Adrenal gland (tissue), 12 donors: ENCODE results near the gene PCGF2. TPM values are rescaled to one million over a fixed set of nuclear protein-coding genes. Genes with fewer than 3 reads are reported as not detected.

Experiments
- DNase-seq, 7 donors: peaks; one replicate each; pipeline ENCODE4 v3.0.0-alpha.2; 2019 to 2020
- H3K27ac ChIP-seq, 5 donors: fragments of 200-600 bp; sonication (generic) in 4 of 5; 1 replicate in 3 of 5; 2 replicates in 2 of 5; pipeline versions ENCODE4 v1.5.1 to v1.8.0; 2016 to 2020; ENCODE audit warnings: mild to moderate bottlenecking in 1 of 5
- H3K27me3 ChIP-seq: fragments of 200-600 bp; 2 replicates; pipeline ENCODE4 v1.8.0; 2021
- H3K36me3 ChIP-seq, 2 donors: fragments of 200-600 bp; replicated peaks in 1 of 2; 1 replicate in 1 of 2; 2 replicates in 1 of 2; pipeline versions ENCODE4 v1.5.1 to v1.8.0; 2018 to 2022
- H3K4me1 ChIP-seq, 2 donors: fragments of 200-600 bp; replicated peaks in 1 of 2; 1 replicate in 1 of 2; 2 replicates in 1 of 2; pipeline versions ENCODE4 v1.5.1 to v1.8.0; 2018 to 2021
- H3K4me3 ChIP-seq, 4 donors: fragments of 200-600 bp; sonication (generic) in 3 of 4; one replicate each; pipeline ENCODE4 v1.5.1; 2016 to 2018
- H3K9me3 ChIP-seq, 3 donors: fragments of 200-600 bp; sonication (generic) in 1 of 3; replicated peaks in 1 of 3; 1 replicate in 2 of 3; 2 replicates in 1 of 3; pipeline versions ENCODE4 v1.5.1 to v1.8.0; 2016 to 2021
- POLR2A ChIP-seq, 2 donors: fragments of 450-650 bp; IDR thresholded peaks; one replicate each; pipeline ENCODE4 v1.6.1; 2017; ENCODE audit warnings: antibody characterized with exemption in 2 of 2, mild to moderate bottlenecking in 2 of 2, moderate library complexity in 1 of 2
- WGBS, 4 donors: extraction: QIAGEN DNeasy Blood & Tissue Kit in 2 of 4; methylation state at CpG; one replicate each; pipeline versions ENCODE4 v1.1.5 to v1.1.7; 2013 to 2017; 5-methylcytosine and 5-hydroxymethylcytosine counted together
- intact Hi-C, 2 donors: fragments of 100-400 bp; cut with DNase I; formaldehyde crosslinking; loops; one replicate each; pipeline versions ENCODE4 v1.14.1 to v1.15.0; 2022 to 2023
- polyA plus RNA-seq, 3 donors: library from polyadenylated mRNA; stranded (reverse); fragments of 200-250 nt in 2 of 3; fragments of 350-450 nt in 1 of 3; fragmentation: Illumina TruSeq in 1 of 3; extraction: RNeasy Lipid Tissue Mini Kit (QIAGEN cat#74804) in 1 of 3; gene quantifications; one replicate each; pipeline ENCODE4 v1.2.3, GENCODE V29; 2013 to 2014
- total RNA-seq, 9 donors: library from RNA; depleted of rRNA in 4 of 9; stranded (reverse); fragments of >200 nt in 4 of 9; fragments of 120-200 nt in 1 of 9; fragmentation: NEBNext Ultra II Directional in 1 of 9; extraction: Animal tissue kit (Norgen Biotek cat#: 25700) in 1 of 9; gene quantifications; one replicate each; pipeline versions ENCODE4 v1.1.0 to v1.2.4, GENCODE V29; 2013 to 2023
- TF ChIP-seq, protein P1 (sequence below), 6 experiments: fragments of 450-650 bp in 4 of 6; fragments of 200-600 bp in 2 of 6; sonication (generic) in 1 of 6; IDR thresholded peaks; 1 replicate in 5 of 6; 2 replicates in 1 of 6; pipeline versions ENCODE4 v1.5.1 to v1.8.0; 2016 to 2021; ENCODE audit warnings: antibody characterized with exemption in 6 of 6, mild to moderate bottlenecking in 2 of 6, moderate library complexity in 1 of 6
- donor health status: healthy with polysubstance abuse.
- donor health status: Bipolar disorder and iron deficiency.
- donor health status: DM: yes; HTN: yes; CAD: no.
- donor health status: DM: no; HTN: no; CAD: no.
- donor health status: DM: no; HTN: no; CAD: no.
- donor health status: DM: yes; HTN: yes; CAD: no.

PCGF2 gene
- total and polyA plus RNA-seq, 12 donors: 7.4 to 233 (median 38.9) TPM

DNA sequence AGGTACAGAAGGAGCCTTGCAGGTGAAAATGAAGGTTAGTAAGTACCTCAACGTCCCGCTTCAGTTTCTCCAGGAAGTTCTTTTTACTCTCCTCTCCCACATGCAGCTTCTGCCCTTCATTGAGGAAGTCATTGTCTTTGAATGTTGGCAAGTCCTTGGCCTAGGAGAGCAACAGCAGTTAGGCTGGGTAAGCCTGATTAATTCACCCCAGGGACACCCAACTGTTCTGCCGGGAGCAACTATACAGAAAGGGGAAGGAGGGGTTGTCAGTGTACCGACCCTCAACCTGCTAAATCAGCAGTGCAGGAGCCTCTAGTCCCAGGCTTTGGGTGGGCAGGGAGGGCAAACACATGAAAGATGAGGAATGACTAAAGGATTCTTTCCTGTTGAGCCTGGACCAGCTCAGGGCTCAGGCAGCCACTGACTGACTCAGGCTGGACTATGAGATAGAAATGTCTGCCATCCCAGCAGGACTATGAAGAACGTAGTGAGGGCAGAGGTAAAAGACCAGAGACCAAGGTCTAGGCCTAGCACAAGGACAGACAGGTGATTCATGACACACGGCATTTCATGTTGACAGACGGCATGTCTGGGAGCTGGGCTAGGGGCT lies 29.6 kb upstream of the PCGF2 start:
- Histone ChIP-seq H3K4me1 (no peaks in the 10 kb centered on the region), H3K36me3 (peaks cover 0 to 100% of the 10 kb centered on the region in 2 donors), H3K4me3 (no peak overlapping the region), H3K27ac (no peak overlapping the region), H3K27me3 (no peaks in the 10 kb centered on the region), H3K9me3 (no peaks in the 10 kb centered on the region)
- TF ChIP-seq, protein P1, sequence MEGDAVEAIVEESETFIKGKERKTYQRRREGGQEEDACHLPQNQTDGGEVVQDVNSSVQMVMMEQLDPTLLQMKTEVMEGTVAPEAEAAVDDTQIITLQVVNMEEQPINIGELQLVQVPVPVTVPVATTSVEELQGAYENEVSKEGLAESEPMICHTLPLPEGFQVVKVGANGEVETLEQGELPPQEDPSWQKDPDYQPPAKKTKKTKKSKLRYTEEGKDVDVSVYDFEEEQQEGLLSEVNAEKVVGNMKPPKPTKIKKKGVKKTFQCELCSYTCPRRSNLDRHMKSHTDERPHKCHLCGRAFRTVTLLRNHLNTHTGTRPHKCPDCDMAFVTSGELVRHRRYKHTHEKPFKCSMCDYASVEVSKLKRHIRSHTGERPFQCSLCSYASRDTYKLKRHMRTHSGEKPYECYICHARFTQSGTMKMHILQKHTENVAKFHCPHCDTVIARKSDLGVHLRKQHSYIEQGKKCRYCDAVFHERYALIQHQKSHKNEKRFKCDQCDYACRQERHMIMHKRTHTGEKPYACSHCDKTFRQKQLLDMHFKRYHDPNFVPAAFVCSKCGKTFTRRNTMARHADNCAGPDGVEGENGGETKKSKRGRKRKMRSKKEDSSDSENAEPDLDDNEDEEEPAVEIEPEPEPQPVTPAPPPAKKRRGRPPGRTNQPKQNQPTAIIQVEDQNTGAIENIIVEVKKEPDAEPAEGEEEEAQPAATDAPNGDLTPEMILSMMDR (IDR thresholded peaks at IDR 0.05): no peak
- no peak for TF ChIP-seq POLR2A (IDR thresholded peaks at IDR 0.05)
- intact Hi-C loops: no loop called here
- DNase-seq: no peak
- WGBS, 4 donors: 57 to 63% (median 62%) methylated on average over 7 of the region's 7 CpGs

DNA sequence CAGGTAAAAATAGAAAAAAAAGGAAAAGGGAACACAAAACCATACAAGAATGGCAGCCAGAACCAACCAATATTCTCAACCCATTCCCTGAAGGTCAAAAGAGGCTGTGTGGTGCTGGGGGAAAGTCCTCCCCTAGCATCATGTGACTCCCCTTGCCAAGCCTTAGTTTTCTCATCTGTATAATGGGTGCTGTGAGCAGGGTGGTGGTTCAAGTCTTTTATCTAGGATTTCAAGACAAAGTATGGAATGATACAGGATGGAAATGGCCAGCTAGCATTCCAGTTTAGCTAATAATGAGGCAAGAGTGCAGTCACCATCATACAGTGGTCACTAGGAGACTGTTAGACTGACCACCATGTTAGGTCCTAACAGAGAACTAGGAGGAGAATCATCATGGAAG lies 25.1 kb upstream of the PCGF2 start:
- intact Hi-C loops: no loop called here
- Histone ChIP-seq H3K4me3 (no peak overlapping the region), H3K36me3 (peaks cover 0 to 86% of the 10 kb centered on the region in 2 donors), H3K4me1 (peaks cover 0 to 7% of the 10 kb centered on the region in 2 donors), H3K9me3 (no peaks in the 10 kb centered on the region), H3K27ac (no peak overlapping the region), H3K27me3 (no peaks in the 10 kb centered on the region)
- DNase-seq: no peak
- TF ChIP-seq POLR2A (IDR thresholded peaks at IDR 0.05): no peak
- TF ChIP-seq, protein P1 (IDR thresholded peaks at IDR 0.05): no peak

DNA sequence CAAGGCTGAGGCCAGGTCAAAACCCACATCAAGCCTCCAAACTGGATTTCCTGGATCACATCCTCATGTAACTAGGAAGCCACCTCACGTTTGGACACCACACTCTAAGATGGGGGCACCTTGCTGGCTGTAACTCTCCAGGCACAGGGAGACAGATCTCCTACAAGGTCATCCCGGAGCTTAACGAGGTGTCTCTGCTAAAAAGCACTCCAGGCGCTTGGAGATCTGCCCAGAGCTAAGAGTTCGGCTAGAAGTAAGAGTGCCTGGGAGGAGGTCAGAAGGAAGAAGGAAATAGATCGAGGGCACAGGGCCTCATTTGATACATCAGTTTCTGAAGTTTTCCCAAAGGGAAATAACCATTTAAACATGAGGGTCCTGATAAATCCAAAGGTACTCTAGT lies 20.3 kb upstream of the PCGF2 start:
- no peaks in the 10 kb centered on the region for H3K9me3 ChIP-seq
- H3K27me3 ChIP-seq: no peaks in the 10 kb centered on the region
- 14 to 42% (median 37%) methylated on average over 4 to 6 of the region's 6 CpGs for WGBS, 4 donors
- peak in 6 of 7 donors; percentile 45 to 75 (median 62) for DNase-seq
- intact Hi-C loops: no loop called here
- peaks cover 21 to 26% of the 10 kb centered on the region in 2 donors for H3K4me1 ChIP-seq
- no peak overlapping the region for H3K4me3 ChIP-seq
- TF ChIP-seq POLR2A (IDR thresholded peaks at IDR 0.05): no peak
- TF ChIP-seq, protein P1 (IDR thresholded peaks at IDR 0.05): no peak
- H3K36me3 ChIP-seq: peaks cover 0 to 71% of the 10 kb centered on the region in 2 donors
- peak overlapping the region in 4 of 5 donors; percentile 6 to 63 (median 42) for H3K27ac ChIP-seq

DNA sequence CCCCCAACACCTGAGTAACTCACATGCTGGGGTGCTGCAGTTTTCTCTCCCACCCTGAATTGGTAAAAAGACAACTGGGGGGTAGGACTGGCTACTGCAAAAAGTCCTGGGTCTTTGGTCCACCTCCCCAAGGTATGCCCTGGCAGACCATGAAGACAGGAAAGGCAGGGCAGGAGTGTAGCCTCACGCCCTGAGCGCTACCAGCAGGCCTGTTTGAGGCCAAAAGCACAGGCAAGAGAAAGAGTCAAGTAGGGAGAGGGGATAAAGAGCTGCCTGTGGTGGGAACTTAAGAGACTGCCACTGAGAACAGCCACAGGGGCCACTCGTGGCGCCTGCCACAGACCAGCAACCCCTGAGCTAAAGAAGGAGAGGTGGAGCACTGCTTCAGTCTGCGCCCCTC lies 18.2 kb upstream of the PCGF2 start:
- Histone ChIP-seq H3K9me3 (no peaks in the 10 kb centered on the region), H3K4me3 (no peak overlapping the region), H3K27me3 (no peaks in the 10 kb centered on the region), H3K4me1 (peaks cover 21 to 26% of the 10 kb centered on the region in 2 donors), H3K36me3 (peaks cover 0 to 70% of the 10 kb centered on the region in 2 donors), H3K27ac (peak overlapping the region in 3 of 5 donors; percentile 55 to 70 (median 63))
- intact Hi-C loops: no loop called here
- DNase-seq: no peak
- 84 to 96% (median 88%) methylated on average over 5 of the region's 5 CpGs for WGBS, 4 donors
- TF ChIP-seq POLR2A (IDR thresholded peaks at IDR 0.05): no peak
- TF ChIP-seq, protein P1 (IDR thresholded peaks at IDR 0.05): no peak
